Measurements from ENCODE around the gene SKI. TPM values are rescaled to one million over a fixed set of nuclear protein-coding genes. Genes with fewer than 3 reads are reported as not detected.

SKI gene
- total and polyA plus RNA-seq, 2 of the 8 experiments (the other 6 are each of a cell fraction or from before 2014, with no cell fraction given): 8.3 to 87.6 TPM

- no peak overlapping the region for H2AFZ ChIP-seq (ENCODE audit: low read length)
- ChIA-PET CTCF (ENCODE audit: partially characterized antibody) (interaction anchor here (0.6 to 1.7 kb wide), 6 partner anchors 12 to 322 kb away, joined by 3 to 4 read pairs (median 3); no protein-coding TSS in a partner anchor), POLR2A (ENCODE audit: partially characterized antibody) (interaction anchor here (1.6 kb wide), 1 partner anchor 40 kb away, joined by 3 read pairs; no protein-coding TSS in a partner anchor)
- H4K91ac ChIP-seq (replicated peaks; ENCODE audit: insufficient read length, low read length): no peak overlapping the region
- H2BK20ac ChIP-seq (ENCODE audit: low read length): no peak overlapping the region
- no peak overlapping the region for H3K4me3 ChIP-seq (ENCODE audit: extremely low read depth in 1 of 4, insufficient read depth in 2 of 4, low read depth in 3 of 4, low read length in 4 of 4)
- H3K56ac ChIP-seq (replicated peaks; ENCODE audit: insufficient read length, low read depth, low read length): no peak overlapping the region
- H3K9ac ChIP-seq (replicated peaks in 1 of 4; ENCODE audit: extremely low read depth in 1 of 4, low read depth in 3 of 4, low read length in 3 of 4): no peak overlapping the region
- no peak overlapping the region for H3K27ac ChIP-seq (ENCODE audit: low read depth, low read length)
- peaks cover 24 to 37% of the 10 kb centered on the region in 2 experiments for H4K20me1 ChIP-seq (replicated peaks in 1 of 2; ENCODE audit: control insufficient read depth in 1 of 2, insufficient read depth in 2 of 2, low read length in 2 of 2)
- H2BK15ac ChIP-seq (ENCODE audit: low read length): no peak overlapping the region
- no peak overlapping the region for H4K8ac ChIP-seq (ENCODE audit: extremely low read depth, insufficient read depth, low read length)
- no peak overlapping the region for H3K14ac ChIP-seq (ENCODE audit: insufficient read length)
- H3K79me1 ChIP-seq (ENCODE audit: low read depth, low read length): peaks cover 27% of the 10 kb centered on the region
- TF ChIP-seq JUN (IDR thresholded peaks at IDR 0.05; ENCODE audit: low read depth, low read length): no peak
- TF ChIP-seq KDM4A (IDR thresholded peaks at IDR 0.05; ENCODE audit: low read depth, low read length, severe bottlenecking): no peak
- TF ChIP-seq BACH1 (IDR thresholded peaks at IDR 0.05; ENCODE audit: low read length): no peak
- no peak for TF ChIP-seq PHF8 (conservative IDR thresholded peaks at IDR 0.05; ENCODE audit: low read depth, low read length)
- TF ChIP-seq TAF1 (IDR thresholded peaks at IDR 0.05; ENCODE audit: low read depth, low read length): no peak
- TF ChIP-seq SP4 (IDR thresholded peaks at IDR 0.05; ENCODE audit: low read length): no peak
- no peak for TF ChIP-seq CHD2 (IDR thresholded peaks at IDR 0.05; ENCODE audit: low read length)
- no peak for TF ChIP-seq SIX5 (IDR thresholded peaks at IDR 0.05; ENCODE audit: low read depth, low read length)
- TF ChIP-seq TCF12 (IDR thresholded peaks at IDR 0.05; ENCODE audit: low read depth, low read length): no peak
- no peak for TF ChIP-seq SAP30 (IDR thresholded peaks at IDR 0.05; ENCODE audit: insufficient read depth, insufficient replicate concordance, low read length)
- no peak overlapping the region for H4K5ac ChIP-seq (ENCODE audit: insufficient read length, low read depth, low read length)
- H2AK5ac ChIP-seq (ENCODE audit: low read depth, low read length): no peak overlapping the region
- H3K27me3 ChIP-seq (replicated peaks in 1 of 4; ENCODE audit: control insufficient read depth in 3 of 4, extremely low read depth in 1 of 4, insufficient read depth in 3 of 4, low read length in 3 of 4): no peaks in the 10 kb centered on the region
- 88% methylated on average over 10 of the region's 10 CpGs; no CpG with 5 or more reads in 1 of the 2 experiments for WGBS, 2 experiments (ENCODE audit: extremely low coverage in 1 of 2, insufficient coverage in 1 of 2, insufficient read length in 1 of 2, insufficient replicate concordance in 2 of 2, low coverage in 1 of 2, low lambda C conversion rate in 2 of 2, missing lambda C conversion rate in 1 of 2)
- no peaks in the 10 kb centered on the region for H3K36me3 ChIP-seq (ENCODE audit: control insufficient read depth in 2 of 4, insufficient read depth in 4 of 4, low read length in 3 of 4)
- FAIRE-seq (no peak), DNase-seq (ENCODE audit: low read depth in 1 of 2, low spot score in 2 of 2) (no peak)
- H3K4me2 ChIP-seq (ENCODE audit: insufficient read depth in 1 of 2, low read depth in 2 of 2, low read length in 2 of 2): no peak overlapping the region
- no peaks in the 10 kb centered on the region for H3K23me2 ChIP-seq (ENCODE audit: low read depth, low read length)
- no peak overlapping the region for H3K23ac ChIP-seq (ENCODE audit: insufficient read length)
- peaks cover 0 to 25% (median 15%) of the 10 kb centered on the region in 4 experiments; a peak in 5 of 7 replicates for H3K4me1 ChIP-seq (replicated peaks in 1 of 4; ENCODE audit: control insufficient read depth in 3 of 4, insufficient read depth in 4 of 4, low read length in 3 of 4)
- H3K4ac ChIP-seq (replicated peaks; ENCODE audit: insufficient read length, low read depth, low read length): no peak overlapping the region
- no peak overlapping the region for H2BK12ac ChIP-seq (ENCODE audit: low read depth, low read length)
- no peak overlapping the region for H2BK5ac ChIP-seq (ENCODE audit: low read depth, low read length)
- H3K18ac ChIP-seq (ENCODE audit: extremely low read depth, low read length): no peak overlapping the region
- no peak overlapping the region for H2BK120ac ChIP-seq (replicated peaks; ENCODE audit: low read depth, low read length)
- peaks cover 13 to 91% of the 10 kb centered on the region in 2 experiments; a peak in 3 of 4 replicates for H3K79me2 ChIP-seq (ENCODE audit: control insufficient read depth in 1 of 2, insufficient read depth in 2 of 2, low read length in 2 of 2)
- no peaks in the 10 kb centered on the region for H3K9me3 ChIP-seq (ENCODE audit: insufficient read depth in 2 of 2, low read depth in 1 of 2, low read length in 1 of 2)
These were observed 60.2 kb downstream of the SKI start for GRCh38 chr1:2288311-2288710.

All from H1 (cell line).